GM18505 (cell line): ENCODE data around the gene TAT.
"Not testable (repeated sequence)": the region's sequence is repeated elsewhere in the genome, so short reads cannot be mapped to it uniquely, and the experiment has no call there.

ENCODE experiments used
- ATAC-seq: cut with Tn5 transposase; IDR thresholded peaks from one replicate; pipeline ENCODE4 v1.9.1; 2021; ENCODE audit not compliant: unreplicated experiment
- POLR2A ChIP-seq: IDR thresholded peaks from 4 replicates; pipeline ENCODE4 v1.6.1; 2011; ENCODE audit warnings: borderline replicate concordance; ENCODE audit not compliant: insufficient read depth, insufficient read length; ENCODE audit errors: extremely low read depth

The TAT gene

DNA sequence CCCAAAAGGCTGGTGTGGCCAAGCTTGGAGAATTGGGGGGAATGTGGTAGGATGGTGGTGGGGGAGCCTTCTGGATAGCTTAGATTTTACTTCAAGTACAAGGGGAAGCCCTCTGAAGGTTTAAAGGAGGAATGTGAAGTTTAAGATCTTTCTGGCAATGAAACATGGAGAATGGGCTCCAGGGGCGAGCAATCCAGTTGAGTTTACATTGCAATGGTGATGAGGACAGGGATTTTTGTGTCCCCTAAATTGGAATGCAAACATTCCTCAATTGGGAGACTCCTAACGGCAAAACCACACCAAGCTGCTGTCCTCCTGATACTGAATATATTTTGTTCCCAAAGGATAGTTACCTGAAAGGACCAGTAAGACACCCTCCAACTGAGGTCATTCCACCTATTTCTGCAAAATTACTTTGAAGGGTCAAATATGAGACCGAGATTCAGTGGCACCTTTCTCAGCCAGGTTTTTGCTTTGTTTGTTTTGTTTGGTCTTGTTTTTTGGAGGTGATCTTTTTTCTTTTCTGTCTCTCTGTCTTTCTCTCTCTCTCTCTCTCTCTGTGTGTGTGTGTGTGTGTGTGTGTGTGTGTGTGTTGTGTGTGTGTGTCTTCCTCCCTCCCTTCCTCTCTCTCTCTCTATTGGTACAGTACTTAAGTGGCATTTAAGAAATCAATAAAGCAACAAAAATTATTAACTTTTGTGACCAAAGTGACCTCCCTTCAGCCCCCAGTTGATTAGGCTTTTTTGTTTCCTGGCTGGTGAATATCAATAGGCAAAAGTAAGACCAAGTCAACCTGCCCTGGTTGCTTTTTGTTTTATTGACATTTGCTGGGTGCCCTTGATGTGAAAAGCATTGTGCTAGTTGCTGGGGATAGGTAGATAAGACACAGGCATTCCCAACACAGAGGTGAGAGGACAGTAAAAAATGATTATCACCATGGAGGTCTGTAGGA, 16.4 kb upstream of the TAT start:
- TF ChIP-seq POLR2A: no peak
- ATAC-seq: no peak

DNA sequence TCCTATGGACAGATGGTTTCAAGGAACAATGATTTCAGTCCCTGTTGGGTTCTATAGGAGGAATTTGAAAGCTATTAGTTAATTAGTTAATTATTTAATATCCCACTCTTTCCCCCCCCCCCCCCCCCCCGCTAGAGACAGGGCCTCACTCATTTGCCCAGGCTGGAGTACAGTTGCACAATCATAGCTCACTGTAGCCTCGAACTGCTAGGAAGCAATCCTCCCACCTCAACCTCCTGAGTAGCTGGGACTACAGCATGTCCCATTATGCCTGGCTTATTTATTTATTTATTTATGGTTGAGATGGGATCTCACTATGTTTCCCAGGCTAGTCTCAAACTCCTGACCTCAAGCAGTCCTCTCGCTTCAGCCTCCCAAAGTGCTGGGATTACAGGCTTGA, 15.0 kb upstream of the TAT start:
- TF ChIP-seq POLR2A: no peak
- ATAC-seq: no peak

DNA sequence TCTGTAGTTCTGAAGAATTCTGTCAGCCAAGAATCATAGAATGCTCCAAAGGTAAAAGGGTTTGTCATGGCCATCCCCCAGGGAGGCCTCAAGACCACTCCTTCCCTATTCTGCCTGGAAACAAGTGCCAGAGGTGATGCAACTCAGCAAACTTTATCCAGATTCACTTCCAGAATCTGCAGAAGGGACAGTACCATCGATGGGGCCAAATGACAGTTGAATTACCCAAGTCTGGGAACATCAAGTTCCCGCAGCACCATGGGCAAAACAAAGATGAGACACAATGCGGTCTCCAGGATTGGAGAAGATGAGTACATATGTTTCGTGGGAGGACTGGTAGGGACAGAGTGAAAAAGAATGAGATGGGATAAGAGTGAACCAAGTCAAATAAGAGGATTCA, 13.7 kb upstream of the TAT start:
- no peak for ATAC-seq
- no peak for TF ChIP-seq POLR2A

DNA sequence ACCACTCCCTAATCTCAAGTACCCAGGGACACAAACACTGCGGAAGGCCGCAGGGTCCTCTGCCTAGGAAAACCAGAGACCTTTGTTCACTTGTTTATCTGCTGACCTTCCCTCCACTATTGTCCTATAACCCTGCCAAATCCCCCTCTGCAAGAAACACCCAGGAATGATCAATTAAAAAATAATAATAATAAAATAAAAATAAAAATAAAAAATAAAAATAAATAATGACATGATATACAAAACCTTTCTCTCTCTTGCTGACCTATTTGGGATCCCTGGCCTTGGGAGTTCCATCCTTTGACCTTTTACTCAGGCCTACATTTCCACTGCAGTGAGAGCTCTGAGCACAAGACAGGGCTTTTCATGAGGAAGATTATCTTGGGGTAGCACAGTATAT, 13.2 kb upstream of the TAT start:
- not testable (repeated sequence) for ATAC-seq

DNA sequence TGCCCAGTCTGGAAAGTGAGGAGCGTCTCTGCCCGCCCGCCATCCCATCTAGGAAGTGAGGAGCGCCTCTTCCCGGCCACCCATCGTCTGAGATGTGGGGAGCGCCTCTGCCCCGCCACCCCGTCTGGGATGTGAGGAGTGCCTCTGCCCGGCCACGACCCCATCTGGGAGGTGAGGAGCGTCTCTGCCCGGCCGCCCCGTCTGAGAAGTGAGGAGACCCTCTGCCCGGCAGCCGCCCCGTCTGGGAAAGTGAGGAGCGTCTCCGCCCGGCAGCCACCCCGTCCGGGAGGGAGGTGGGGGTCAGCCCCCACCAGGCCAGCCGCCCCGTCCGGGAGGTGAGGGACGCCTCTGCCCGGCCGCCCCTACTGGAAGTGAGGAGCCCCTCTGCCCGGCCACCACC, 12.4 kb upstream of the TAT start:
- ATAC-seq: not testable (repeated sequence)

DNA sequence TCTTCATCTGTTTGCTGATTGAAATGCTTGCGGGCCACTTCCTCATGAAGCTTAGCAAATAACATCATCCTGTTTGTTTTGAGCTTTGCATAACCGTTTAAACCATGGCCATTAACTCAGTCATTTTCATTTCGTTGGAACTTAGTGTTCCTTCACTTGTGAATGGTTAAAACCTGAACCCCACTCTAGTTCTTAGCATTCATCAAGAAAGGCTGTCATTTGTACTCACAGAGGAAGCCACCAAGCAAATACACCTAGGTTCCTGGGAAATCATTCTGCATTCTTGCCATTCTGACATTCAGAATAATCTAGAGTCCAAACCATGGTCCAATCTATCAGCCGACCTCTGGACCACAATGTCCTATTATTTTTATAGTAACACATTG, 8.4 kb upstream of the TAT start:
- no peak for TF ChIP-seq POLR2A
- no peak for ATAC-seq

DNA sequence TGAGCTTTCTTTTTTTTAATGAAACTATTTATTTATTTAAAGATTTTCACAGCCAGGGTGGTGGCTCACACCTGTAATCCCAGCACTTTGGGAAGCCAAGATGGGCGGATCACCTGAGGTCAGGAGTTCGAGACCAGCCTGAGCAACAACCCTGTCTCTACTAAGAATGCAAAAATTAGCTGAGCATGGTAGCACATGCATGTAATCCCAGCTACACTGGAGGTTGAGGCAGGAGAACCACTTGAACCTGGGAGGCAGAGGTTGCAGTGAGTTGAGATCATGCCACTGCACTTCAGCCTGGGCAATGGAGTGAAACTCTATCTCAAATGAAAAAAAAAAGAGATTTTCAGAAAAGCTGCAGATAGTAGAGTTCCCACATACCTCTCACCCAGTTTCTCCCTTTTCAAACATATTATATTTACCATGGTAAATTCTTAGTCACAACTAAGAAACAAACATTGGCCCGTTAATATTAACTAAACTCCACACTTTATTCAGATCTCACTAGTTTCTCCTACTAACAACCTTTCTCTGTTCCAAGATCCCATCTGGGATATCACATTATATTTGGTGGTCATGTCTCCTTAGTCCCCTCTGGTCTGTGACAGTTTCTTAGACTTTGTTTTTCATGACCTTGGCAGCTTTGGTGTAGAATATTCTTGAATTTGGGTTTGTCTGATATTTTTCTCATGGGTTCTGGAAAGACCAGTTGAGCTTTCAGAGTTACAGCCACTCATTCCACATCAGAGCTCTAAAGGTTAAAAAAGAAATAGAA, 7.8 kb upstream of the TAT start:
- TF ChIP-seq POLR2A: no peak
- no peak for ATAC-seq

DNA sequence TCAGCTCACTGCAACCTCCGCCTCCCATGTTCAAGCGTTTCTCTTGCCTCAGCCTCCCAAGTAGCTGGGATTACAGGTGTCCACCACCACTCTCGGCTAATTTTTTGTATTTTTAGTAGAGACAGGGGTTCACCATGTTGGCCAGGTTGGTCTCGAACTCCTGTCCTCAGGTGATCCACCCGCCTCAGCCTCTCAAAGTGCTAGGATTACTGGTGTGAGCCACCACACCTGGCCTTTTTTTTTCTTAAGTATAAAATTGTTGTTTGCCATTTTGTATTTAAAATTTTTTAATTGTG, 5.6 kb upstream of the TAT start:
- not testable (repeated sequence) for ATAC-seq

DNA sequence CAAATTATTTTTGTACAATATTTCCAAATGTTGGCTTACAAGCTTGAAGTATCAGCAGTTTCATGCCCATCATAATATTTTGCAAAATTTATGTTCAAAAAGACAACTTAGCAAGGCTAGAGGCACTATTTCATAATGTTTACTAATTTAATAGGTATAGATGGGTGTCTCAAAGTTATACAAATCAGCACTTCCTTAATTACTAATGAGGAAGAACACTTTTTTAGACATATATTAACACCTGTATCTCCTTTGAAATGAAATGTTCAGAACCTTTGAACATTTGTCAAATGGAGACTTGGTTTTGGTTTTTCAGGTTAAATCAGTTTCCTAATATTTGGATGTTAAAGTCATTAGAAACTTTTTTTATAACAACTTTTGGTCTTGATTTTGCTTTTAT, 2.2 kb downstream of the TAT start:
- ATAC-seq: no peak
- no peak for TF ChIP-seq POLR2A

DNA sequence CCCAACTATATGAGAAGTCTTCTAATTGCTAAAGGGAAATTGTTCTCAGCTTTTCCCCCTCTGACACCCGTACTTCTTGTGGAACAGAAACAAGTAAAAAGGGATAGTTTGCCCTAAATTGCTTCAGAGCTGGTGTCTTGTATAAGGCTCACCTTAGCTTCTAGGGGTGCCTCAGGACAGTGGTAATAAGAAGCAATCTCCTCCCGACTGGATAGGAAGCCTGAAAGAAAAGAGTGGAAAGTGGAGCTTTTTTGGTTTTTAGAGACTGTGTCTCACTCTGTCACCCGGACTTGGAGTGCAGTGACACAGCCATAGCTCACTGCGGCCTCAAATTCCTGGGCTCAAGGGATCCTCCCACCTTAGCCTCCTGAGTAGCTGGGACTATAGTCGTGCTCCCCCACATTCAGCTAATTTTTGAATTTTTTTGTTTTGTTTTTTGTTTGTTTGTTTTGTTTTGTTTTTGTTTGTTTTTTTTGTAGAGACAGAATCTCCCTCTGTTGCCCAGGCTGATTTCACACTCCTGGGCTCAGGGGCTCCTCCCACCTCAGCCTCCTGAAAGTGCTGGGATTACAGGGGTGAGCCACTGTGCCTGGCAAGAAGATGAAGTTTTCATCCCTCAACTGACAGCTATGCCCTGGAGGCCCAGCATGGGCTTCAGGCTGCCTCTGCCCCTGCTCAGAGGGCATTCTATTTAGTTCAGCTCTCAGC, 3.4 kb downstream of the TAT start:
- ATAC-seq: no peak

DNA sequence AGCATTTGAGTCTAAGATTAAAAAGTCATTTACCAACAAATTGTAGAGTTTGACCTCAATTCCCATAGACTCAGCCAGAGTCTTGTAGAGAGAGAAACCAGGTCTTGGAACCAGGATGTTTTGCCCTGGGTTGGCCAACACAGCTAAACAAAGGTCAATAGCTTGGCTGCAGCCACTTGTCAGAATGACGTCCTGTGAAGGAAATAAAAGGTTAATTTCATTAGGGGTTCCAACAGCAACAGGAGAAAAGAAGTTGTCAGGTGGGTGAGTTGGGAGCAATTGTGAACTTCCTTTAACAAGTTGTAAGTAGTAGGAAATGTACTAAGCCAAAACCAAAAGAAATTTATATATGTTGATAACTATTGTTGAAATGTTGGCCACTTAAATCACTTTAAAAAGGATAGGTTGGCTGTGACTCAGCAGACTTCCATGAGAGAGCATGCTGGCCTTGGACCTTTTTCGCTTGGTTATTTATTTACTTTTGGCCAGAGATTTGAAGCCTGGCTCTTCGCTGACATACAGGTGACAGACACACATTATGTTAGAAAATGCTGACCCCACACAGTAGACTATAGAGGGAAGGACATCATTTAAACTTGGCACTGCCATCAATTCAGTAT, 4.3 kb downstream of the TAT start:
- ATAC-seq: no peak
- TF ChIP-seq POLR2A: no peak

More for the DNA sequence above, 3.4 kb downstream of the TAT start:
- TF ChIP-seq POLR2A: no peak

DNA sequence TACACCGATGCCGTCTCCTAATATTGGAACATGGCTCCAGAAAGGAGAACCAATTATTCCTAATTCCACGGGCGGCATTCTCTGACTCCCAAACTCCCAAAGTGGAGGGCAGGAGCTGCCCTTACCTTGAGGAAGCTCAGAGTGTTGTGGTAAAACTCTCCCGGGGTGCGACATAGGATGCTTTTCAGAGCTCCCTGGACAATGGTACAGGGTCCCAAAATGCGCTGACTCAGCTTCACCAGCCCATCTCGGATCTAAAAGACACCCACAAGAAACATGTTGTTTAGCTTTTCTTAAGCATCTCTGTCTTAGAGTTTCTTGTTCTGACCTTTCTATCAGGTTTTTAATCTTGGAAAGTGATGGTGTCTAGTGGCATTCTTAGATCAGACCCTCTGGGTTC, 6.7 kb downstream of the TAT start:
- ATAC-seq: no peak
- TF ChIP-seq POLR2A: no peak

DNA sequence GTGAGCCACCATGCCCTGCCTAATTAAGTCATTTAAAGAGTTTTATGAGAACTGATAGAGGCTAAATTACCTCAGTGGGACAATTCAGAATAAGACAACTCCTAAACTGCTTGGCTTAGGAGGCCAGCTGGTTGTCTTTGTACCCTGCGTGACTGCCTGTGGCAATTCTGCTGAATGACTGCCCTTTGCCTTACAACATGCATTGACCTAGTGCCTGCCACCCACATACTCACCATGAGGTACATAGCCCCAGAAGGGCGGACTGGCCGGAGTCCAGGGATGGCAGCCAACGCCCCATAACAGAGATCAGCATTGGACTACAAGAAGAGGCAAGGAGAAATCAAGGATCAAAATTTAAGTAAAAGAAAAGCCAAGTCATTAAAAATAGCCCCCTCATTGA, 7.3 kb downstream of the TAT start:
- TF ChIP-seq POLR2A: no peak
- no peak for ATAC-seq

DNA sequence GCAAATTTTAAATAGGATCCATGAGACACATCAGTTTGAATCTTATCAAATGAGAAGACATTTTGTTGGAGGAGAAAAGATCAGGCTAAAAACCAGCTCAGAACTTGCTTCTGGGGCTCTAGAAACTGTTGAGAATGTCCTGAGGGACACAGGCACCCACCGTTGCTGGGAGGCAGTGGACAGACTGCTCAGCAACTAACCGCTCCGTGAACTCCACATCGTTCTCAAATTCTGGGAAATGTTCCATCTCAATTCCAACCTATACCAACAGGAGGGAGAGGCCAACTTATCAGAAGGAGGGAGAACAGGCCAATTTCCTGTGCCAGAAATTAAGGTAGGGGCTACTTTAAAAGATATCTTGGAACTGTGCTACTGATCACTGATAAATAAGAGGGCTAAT, 8.3 kb downstream of the TAT start:
- ATAC-seq: no peak
- no peak for TF ChIP-seq POLR2A

DNA sequence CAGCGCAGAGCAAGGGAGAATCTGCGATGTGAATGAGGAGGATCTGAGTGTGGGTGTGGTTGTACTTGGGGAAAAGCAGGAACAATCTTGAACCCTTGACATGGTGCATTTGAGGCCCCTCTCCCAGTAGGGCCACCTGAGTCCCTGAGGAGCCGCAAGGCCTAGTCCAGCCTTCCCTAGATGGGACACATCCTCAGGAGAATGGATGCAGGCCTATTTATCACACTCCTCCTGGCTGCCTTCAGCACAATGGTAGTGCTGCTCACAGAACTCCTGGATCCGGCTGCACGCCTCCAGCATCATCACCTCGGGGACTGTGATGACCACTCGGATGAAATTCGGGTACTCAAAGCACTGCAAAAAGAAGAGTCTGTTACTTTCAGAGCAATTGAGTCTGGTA, 9.0 kb downstream of the TAT start:
- no peak for TF ChIP-seq POLR2A
- no peak for ATAC-seq
